ENCODE results near the gene GLYATL1B. TPM values are rescaled to one million over a fixed set of nuclear protein-coding genes. Genes with fewer than 3 reads are reported as not detected.

GLYATL1B gene
- total RNA-seq, 1 donor from 2014 or later = not detected

GRCh38 chr11:59141673-59142460 is 55.8 kb downstream of the GLYATL1B start:
- DNase-seq (ENCODE audit: low spot score) = no peak
- intact Hi-C loops (cut with DNase I) = no loop called here

DNA sequence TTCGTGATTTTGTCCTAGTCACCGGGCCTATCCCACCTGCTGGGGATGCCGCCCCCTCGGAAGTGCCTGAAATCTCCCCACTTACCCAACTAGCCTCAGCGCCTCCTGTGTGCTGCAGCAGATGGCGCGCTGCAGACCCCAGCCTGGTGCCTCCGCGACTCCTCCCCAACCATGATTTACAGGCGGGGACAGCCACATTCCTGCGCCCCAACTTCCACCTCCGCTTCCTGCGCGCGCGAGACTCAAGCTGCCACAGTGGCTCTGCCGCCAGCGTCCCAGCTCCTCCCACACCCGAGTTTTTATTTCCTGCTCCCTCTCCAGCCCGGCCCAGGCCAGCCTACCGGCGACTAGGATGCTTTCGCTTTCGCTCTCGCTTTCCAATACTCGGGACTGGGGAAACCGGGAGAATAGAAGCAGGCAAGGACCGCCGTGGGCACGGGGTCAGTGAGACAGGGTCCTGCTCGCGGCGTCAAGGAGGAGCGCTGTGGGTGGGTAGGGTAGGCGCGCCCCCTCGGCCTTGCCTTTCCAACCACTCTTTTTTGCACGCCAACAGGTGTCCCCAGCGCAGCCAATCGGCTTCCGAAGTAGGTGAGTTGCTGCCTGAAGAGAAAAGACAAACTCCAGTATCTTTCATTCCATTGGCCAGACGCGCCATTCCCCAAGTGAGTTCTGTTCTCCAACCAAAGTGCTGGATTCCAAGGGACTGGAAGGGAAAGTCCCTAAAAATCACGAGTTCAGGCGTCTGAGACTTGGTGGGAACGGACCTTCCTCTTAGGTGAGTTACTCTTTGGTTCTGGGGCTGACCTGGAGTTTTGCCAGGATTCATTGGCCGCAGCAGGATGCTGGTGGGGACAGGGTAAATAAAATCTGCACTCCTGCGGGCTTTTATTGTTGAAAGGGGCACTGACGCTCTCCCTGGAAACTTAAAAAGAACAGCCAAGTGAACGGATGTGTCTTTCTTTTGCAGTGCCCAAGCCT is 56.7 kb downstream of the GLYATL1B start, which contains the start of gene FAM111A:
TSS of gene FAM111A (plus strand) at position 327 of the 978 bp plus-strand sequence. CDS start 6,017 bp downstream, outside the sequence.
- intact Hi-C loops (cut with DNase I) = no loop called here

DNA sequence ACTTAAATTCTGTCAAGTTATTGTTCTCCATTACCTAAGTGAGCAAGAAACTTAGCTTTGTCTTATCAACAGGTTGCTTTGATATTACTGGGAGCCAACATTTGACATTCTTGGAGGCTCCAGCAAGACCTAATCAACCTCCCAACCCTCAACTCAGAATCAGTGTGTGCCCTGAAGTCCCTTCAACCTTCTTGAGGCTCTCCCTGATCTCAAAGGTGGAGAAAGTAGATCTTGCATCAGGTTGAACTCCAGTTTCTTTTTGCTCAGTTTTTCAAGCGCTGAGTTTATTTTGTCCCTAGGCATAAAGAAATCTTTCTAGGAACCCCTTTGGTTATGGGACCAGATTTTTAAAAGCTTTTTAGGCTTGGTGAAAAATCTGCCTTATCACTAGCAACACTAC is 58.0 kb downstream of the GLYATL1B start:
- DNase-seq (ENCODE audit: low spot score) = no peak
- intact Hi-C loops (cut with DNase I) = no loop called here

More for the DNA sequence above, 56.7 kb downstream of the GLYATL1B start, which contains the start of gene FAM111A:
- peak; percentile 95 for DNase-seq (ENCODE audit: low spot score)

Other genes starting within 250 kb of the GLYATL1B start
- gene GLYATL2, start 241.6 kb upstream of the GLYATL1B start, total RNA-seq = 0.27 TPM
- gene GLYATL1, start 146.8 kb upstream of the GLYATL1B start, total RNA-seq = not detected
- gene FAM111B, start 20.9 kb downstream of the GLYATL1B start, total RNA-seq = not detected
- 7.3 TPM for gene FAM111A, start 56.5 kb downstream of the GLYATL1B start, total RNA-seq
- gene DTX4, start 85.8 kb downstream of the GLYATL1B start, total RNA-seq = 1.5 TPM
- 4.3 TPM for gene MPEG1, start 126.6 kb downstream of the GLYATL1B start, total RNA-seq